Glomerular endothelial cell (primary cell): ENCODE results near the gene CGREF1. TPM values are rescaled to one million over a fixed set of nuclear protein-coding genes. Genes with fewer than 3 reads are reported as not detected.
"Not testable (repeated sequence)": the region's sequence is repeated elsewhere in the genome, so short reads cannot be mapped to it uniquely, and the experiment has no call there.

Source experiments
- DNase-seq: peaks from one replicate; pipeline ENCODE4 v3.0.0-alpha.2; 2011; ENCODE audit warnings: low read depth, low spot score; ENCODE audit errors: extremely low read depth
- total RNA-seq: library from RNA; depleted of rRNA; stranded (reverse); fragments of >200 nt; gene quantifications from 2 replicates; pipeline ENCODE4 v1.2.3, GENCODE V29; 2015

Gene CGREF1
- total RNA-seq, 1 donor from 2014 or later: 3.4 TPM

DNA sequence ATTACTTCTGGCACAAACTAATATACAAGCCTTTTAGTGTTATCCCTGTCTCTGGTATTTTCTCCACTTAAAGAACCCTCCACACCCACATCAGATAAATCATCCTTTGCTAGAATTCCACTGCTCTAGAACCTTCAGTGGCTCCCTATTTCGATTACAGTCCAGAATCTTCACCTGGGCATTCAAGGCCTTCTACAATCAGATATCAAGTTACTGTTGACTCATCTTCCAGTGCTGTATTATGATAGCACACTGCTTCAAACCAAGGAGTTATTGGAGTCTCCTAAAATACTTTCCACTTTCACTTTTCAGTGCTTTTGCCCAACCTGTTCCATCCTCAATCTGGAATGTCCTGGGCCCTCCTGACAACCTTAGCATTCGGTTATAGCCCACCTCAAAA, 3.4 kb downstream of the CGREF1 start:
- no peak for DNase-seq

GRCh38 chr2:27111392-27112078, 7.4 kb downstream of the CGREF1 start:
- DNase-seq: not testable (repeated sequence)

- not testable (repeated sequence) for DNase-seq
Observed at GRCh38 chr2:27110603-27111352, 8.2 kb downstream of the CGREF1 start.

- no peak for DNase-seq
Observed at GRCh38 chr2:27109083-27109482, 9.8 kb downstream of the CGREF1 start.

GRCh38 chr2:27108221-27108620, 10.7 kb downstream of the CGREF1 start:
- DNase-seq: no peak

DNA sequence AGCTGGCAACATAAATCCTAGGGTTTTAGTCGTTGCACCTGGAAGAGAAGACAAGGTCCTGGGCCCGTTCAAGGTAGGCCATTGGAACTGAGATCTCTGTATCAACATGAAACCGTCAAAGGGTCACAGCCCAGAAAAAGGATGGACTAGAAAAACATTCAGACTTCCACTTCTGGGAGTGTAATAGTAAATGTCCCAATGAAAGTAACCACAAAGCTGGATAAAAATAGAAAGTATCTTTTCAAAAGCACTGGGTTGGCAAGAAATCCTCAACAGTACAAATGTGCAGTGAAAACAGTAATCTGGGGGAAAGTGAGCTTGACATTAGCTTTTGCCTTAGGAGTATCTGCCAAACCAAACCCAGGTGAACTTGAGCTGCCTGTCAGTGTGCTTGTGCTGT, 12.9 kb downstream of the CGREF1 start:
- no peak for DNase-seq

DNA sequence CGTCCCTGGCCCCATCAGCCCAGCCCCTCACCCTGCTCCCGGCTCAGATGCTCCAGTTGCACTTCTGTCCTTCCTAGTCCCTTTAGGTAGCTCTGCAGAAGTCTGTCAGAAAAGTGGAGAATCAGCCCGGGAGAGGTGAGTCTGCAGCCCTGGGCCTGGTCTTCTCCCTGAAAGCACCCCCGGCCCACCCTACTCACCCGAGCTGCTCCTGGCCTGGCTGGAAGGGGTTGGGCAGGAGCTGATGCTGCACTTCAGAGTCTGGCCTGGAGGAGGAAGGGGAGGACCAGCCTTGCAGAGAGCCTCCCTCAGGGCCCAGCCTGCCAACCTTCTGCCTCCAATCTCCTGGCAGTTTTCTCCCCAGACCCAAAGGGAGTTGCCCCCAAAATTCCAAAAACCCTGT, 16.6 kb downstream of the CGREF1 start:
- DNase-seq: no peak

DNA sequence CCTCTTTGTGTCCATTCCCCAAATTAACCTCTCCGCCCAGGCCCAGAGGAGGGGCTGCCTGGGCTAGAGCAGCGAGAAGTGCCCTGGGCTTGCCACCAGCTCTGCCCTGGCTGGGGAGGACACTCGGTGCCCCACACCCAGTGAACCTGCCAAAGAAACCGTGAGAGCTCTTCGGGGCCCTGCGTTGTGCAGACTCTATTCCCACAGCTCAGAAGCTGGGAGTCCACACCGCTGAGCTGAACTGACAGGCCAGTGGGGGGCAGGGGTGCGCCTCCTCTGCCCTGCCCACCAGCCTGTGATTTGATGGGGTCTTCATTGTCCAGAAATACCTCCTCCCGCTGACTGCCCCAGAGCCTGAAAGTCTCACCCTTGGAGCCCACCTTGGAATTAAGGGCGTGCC, 18.9 kb downstream of the CGREF1 start:
- DNase-seq: no peak

GRCh38 chr2:27099334-27099955, 19.5 kb downstream of the CGREF1 start:
- no peak for DNase-seq

GRCh38 chr2:27097341-27097740, 21.6 kb downstream of the CGREF1 start:
- DNase-seq: no peak

DNA sequence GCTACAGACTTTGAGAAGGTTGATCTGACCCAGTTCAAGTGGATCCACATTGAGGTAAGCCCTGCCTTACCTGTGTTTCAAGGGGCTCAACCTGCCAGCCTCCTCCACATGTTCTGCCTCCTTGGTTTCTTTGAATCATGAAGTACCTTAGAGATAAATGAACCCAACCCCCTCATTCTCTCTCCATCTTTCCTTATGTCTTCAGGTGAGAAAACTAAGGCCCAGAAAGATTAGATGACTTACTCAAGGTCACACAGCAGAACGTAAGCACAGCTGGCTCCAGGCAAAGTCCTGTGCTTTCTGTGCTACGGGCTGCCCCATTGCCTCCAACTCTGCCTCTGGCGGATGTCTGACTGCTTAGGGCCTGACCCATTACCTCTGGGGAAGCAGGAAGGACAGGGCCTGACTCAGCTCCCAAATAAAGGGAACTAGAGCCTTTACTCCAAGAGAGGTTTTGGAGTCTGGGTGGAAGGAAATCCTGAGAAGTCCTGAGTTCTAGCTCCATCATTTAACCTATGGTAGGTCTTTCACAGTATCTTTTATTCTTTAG, 22.1 kb downstream of the CGREF1 start:
- no peak for DNase-seq

DNA sequence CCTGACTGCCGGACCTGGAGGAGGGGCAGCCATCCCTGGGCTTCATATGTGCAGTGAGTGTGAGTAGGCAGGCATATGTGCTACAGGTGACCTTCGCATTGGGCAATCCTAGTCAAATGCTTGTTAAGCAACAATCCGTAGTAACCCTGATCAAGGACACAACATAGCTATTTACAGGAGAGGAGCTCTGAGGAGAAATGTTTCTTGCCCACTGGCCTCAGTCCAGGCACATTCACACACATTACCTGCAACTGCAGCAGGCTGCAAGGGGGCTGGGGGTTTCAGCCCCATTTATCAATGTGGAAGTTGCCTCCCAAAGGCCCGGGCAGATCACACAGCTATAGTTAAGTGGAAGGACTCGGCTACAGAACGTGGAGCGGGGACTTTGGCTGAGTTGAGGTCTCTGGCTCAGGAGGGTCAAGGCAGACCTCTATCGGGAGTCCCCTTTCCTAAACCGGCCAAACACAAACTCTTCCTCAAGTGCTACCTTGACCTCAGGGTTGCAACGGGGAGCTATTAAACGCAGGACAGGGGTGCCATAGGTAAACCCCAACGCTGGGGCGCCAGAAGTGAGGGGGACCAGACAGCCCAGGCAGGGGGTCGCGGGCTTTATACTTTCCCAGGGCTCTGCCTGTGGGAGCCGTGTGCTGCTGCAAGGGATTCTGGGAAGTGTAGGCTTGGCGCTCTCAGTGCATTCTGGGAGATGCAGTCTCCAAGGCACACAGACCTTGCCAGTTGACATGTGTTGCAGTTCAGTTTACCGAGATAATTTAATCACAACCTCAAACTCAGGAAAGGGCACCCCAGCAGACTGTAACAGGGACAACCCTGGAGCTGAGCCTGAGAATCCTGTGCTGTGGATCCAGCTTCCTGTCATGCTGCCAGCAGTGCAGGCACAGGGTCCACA, 22.9 kb downstream of the CGREF1 start:
- no peak for DNase-seq

- no peak for DNase-seq
Observed at GRCh38 chr2:27095427-27095744, 23.5 kb downstream of the CGREF1 start.

DNA sequence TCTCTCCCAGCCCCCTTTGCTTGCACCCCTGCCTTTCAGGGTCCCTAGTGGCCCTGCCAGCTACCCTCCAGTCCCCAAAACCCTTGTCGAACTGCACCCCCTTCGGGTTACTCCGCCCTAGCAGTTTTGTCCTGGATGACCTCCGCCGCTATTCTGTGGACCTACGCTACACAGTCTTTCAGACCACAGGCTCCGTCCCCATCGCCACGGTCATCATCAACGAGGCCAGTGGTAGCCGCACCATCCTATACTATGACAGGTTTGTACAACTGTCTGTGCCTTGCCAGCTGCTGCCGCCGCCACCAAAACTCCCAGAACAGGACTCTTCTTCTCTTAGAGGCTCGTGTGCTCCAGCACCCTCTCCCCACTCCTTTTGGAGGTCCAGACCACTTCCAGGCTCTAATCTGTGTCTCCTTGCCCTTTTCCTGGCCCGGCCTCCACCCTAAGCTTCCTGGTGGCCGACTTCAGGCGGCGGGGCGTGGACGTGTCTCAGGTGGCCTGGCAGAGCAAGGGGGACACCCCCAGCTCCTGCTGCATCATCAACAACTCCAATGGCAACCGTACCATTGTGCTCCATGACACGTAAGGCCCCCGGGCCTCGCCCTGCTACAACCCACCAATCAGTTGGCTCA, 24.5 kb downstream of the CGREF1 start:
- no peak for DNase-seq

- DNase-seq: no peak
Observed at GRCh38 chr2:27093430-27094352, 25.2 kb downstream of the CGREF1 start.

DNA sequence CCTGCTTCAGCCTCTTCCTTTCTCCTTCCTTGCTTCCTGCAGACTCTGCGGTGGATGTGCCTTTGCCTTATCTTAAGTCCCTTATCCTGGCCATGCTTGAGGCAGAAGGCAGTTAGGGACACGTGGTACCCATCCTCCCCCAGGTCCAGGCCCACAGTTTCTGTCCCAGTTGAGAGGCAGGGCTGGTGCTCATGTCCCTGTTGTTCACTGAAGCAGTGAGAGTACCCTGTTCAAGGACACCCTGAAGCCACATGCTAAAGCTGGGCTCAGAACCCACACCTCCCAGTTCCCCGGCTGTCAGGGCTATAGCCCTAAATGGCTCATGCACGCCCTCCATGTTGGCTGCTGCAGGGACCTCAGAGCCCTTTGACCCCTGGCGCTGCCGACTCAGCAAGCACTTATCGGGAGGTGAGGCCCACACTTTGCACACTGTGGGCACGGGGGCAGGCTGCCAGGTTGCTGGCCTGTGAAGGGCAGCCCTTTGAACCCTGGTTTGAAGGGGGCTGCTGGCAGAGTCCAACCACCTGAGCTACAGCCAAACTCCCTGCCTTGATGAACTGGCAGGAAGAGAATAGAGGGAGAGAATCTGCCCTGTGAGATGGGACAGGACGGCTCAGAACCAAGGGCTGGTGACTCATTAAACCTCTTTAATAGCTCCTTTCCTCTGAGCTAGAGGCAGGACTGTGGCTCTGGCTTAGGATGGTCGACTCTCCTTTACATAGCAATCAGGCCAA, 26.1 kb downstream of the CGREF1 start:
- no peak for DNase-seq

DNA sequence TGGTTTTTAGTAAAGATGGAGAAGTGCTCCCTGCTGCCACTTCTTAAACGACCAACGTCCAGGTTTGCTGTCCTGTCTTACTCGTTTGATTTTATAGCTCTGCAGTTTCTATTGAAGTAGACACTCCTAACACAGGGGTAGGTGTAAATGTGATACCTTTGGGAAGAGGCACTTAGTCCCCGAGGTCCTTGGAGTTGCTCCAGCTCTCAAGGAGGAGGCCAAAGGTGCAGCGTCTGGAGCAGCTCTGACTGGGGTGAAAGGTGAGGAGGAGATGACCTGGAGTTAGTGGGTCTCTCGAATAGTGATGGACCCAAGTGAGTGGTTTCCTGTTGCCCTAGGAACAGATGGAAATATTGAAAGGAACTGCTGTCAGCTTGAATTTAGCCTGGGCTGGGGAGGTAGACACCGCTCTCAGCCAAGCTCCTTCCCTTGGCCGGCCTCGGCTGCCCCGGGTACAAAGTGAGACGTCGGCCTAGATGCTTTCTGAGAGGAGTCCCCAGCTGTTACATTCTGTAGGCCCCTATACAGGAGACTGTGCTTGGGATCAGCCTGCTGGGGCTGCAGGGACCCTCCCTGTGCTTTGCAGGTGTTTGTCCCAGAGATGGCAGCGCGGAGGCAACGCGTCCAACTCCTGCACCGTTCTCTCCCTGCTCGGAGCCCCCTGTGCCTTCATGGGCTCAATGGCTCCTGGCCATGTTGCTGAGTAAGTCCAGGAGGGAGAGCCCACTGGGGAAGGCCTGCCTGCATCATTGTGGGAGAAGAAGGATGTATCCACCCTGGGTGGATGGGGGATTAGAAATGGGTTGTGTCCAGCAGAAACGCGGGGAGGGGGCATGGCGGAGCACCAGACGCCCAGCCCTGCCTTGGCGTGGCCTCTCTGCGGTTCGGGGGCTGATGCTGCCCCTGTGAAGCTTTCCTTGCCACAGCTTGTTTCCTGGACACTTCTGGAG, 26.9 kb downstream of the CGREF1 start:
- no peak for DNase-seq
